GM12892 (cell line): ENCODE data around the gene TMPRSS11E.

Source experiments
- POLR2A ChIP-seq: IDR thresholded peaks from 2 replicates; pipeline ENCODE4 v1.6.1; 2011; ENCODE audit warnings: low read depth, low read length, control low read depth
- POLR2AphosphoS5 ChIP-seq: IDR thresholded peaks from 2 replicates; pipeline ENCODE4 v1.6.1; 2011; ENCODE audit warnings: low read depth, low read length, control low read depth
- TAF1 ChIP-seq: IDR thresholded peaks from 2 replicates; pipeline ENCODE4 v1.6.1; 2011; ENCODE audit warnings: low read depth, mild to moderate bottlenecking, control low read depth, low read length, borderline replicate concordance

DNA sequence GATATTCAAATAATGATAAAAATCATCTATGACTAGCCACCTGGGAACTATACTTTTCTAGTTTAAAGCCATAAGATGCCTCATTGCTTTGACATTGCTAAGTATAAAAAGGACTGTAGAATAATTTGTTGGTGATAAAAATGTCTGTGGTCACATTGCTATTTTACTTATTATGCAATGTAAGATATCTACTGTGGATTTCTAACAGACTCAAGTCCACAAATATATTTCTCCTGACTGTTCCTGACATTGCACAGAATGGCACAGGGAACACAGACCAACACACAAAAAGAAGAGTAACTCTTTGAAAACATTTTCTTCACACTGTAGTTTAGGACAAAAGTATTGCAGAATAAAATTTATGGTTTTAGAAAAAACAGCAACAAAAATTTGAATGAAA lies 2.2 kb upstream of the TMPRSS11E start:
- TF ChIP-seq POLR2AphosphoS5 (no peak), POLR2A (no peak), TAF1 (no peak)
